Measurements from ENCODE around the gene FBXL2.

The FBXL2 gene

DNA sequence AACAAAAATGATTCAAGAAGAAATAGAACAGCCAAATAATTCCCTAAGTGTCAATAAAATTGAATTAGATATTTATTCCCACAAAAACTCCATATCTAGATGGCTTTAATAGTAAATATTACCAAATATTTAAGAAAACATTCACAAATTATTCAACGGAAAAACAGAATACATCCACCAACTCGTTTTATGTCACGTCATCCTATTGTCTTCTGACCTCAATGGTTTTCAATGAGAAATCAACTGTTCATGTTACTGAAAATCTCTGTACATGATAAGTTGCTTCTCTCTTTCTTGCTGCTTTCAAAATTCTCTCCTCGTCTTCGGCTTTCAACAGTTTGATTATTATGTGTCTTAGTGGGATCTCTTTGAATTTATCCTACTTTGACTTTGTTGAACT is 17.1 kb upstream of the FBXL2 start:
- H3K36me3 ChIP-seq (ENCODE audit: control insufficient read depth in 2 of 2, insufficient read depth in 1 of 2, low read length in 2 of 2), result no peaks in the 10 kb centered on the region
- POLR2A ChIA-PET, result no interaction called here
- CTCF ChIA-PET, result no interaction called here
- no peak overlapping the region for H3K4me3 ChIP-seq (ENCODE audit: low read depth, low read length)
- no peak for TF ChIP-seq ZNF623 (tag by site-specific recombination; IDR thresholded peaks at IDR 0.05)
- TF ChIP-seq ZNF354C (tag by site-specific recombination; IDR thresholded peaks at IDR 0.05; ENCODE audit: borderline replicate concordance, low read depth), result no peak
- no peaks in the 10 kb centered on the region for H3K9me3 ChIP-seq (ENCODE audit: control insufficient read depth, insufficient read depth, low read depth, low read length)
- no peaks in the 10 kb centered on the region for H3K4me1 ChIP-seq (ENCODE audit: control insufficient read depth, insufficient read depth, low read length)
- H3K27ac ChIP-seq (ENCODE audit: extremely low read depth, low read depth, low read length), result no peak overlapping the region

DNA sequence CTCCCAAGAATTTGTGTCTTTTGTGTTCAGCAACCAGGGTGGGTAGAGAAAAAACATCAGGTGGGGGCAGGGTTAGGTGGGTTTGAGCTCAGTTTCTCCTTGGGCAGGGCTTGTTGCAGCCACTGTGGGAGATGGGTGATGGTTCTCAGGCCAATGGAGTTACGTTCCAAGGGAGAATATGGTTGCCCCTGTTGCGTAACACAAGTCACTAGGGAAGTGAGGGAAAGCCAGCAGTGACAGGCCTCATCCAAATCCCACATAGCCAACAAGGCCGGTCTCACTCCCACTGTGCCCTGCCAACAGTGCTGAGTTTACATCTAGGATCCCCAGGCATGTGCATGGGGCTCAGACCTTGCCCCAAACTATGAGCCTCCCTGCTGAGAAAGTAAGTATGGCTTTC is 7.9 kb upstream of the FBXL2 start:
- CTCF ChIA-PET, result interaction anchor here (1.0 kb wide), 1 partner anchor 10 kb away, joined by 3 read pairs; no protein-coding TSS in a partner anchor
- H3K27ac ChIP-seq (ENCODE audit: extremely low read depth, low read depth, low read length), result no peak overlapping the region
- H3K36me3 ChIP-seq (ENCODE audit: control insufficient read depth in 2 of 2, insufficient read depth in 1 of 2, low read length in 2 of 2), result no peaks in the 10 kb centered on the region
- no peak overlapping the region for H3K4me3 ChIP-seq (ENCODE audit: low read depth, low read length)
- H3K4me1 ChIP-seq (ENCODE audit: control insufficient read depth, insufficient read depth, low read length), result no peaks in the 10 kb centered on the region
- POLR2A ChIA-PET, result no interaction called here
- H3K9me3 ChIP-seq (ENCODE audit: control insufficient read depth, insufficient read depth, low read depth, low read length), result no peaks in the 10 kb centered on the region
- TF ChIP-seq BCL11B (tag by site-specific recombination; IDR thresholded peaks at IDR 0.05; ENCODE audit: low read depth) (no peak), ZNF175 (tag by site-specific recombination; IDR thresholded peaks at IDR 0.05) (no peak), GLIS1 (tag by site-specific recombination; IDR thresholded peaks at IDR 0.05) (no peak), ZNF544 (tag by site-specific recombination; IDR thresholded peaks at IDR 0.05) (no peak), ZNF530 (tag by site-specific recombination; IDR thresholded peaks at IDR 0.05; ENCODE audit: low read depth) (no peak)
- TF ChIP-seq, protein P1, sequence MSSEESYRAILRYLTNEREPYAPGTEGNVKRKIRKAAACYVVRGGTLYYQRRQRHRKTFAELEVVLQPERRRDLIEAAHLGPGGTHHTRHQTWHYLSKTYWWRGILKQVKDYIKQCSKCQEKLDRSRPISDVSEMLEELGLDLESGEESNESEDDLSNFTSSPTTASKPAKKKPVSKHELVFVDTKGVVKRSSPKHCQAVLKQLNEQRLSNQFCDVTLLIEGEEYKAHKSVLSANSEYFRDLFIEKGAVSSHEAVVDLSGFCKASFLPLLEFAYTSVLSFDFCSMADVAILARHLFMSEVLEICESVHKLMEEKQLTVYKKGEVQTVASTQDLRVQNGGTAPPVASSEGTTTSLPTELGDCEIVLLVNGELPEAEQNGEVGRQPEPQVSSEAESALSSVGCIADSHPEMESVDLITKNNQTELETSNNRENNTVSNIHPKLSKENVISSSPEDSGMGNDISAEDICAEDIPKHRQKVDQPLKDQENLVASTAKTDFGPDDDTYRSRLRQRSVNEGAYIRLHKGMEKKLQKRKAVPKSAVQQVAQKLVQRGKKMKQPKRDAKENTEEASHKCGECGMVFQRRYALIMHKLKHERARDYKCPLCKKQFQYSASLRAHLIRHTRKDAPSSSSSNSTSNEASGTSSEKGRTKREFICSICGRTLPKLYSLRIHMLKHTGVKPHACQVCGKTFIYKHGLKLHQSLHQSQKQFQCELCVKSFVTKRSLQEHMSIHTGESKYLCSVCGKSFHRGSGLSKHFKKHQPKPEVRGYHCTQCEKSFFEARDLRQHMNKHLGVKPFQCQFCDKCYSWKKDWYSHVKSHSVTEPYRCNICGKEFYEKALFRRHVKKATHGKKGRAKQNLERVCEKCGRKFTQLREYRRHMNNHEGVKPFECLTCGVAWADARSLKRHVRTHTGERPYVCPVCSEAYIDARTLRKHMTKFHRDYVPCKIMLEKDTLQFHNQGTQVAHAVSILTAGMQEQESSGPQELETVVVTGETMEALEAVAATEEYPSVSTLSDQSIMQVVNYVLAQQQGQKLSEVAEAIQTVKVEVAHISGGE (tag by site-specific recombination; conservative IDR thresholded peaks at IDR 0.05; ENCODE audit: low read depth), result no peak

DNA sequence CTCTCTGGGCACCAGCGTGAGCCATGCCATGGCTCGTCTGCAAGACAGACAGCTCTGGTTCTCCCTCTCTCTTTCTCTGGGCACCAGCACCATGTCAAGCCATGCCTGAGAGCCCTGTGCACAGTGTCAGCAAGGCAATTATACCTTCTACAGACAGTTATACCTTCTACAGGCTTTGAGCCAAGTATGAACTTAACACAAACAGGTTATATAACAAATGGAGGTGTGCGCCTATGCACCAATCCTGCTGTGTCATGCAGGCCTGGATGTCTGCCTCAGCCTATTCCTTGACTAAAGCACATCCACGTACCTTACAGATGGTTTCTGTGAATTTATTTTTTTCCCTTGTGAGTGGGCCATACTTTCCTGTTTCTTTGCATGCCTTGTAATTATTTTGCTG is 5.9 kb upstream of the FBXL2 start:
- ChIA-PET CTCF (no interaction called here), POLR2A (no interaction called here)
- H3K36me3 ChIP-seq (ENCODE audit: control insufficient read depth in 2 of 2, insufficient read depth in 1 of 2, low read length in 2 of 2), result no peaks in the 10 kb centered on the region
- TF ChIP-seq BCL11A (tag by site-specific recombination; IDR thresholded peaks at IDR 0.05; ENCODE audit: low read depth), result no peak
- peak; percentile 29; the same call in 1 of the 2 replicates for TF ChIP-seq ZNF133 (tag by site-specific recombination; IDR thresholded peaks at IDR 0.05)
- TF ChIP-seq, protein P2, sequence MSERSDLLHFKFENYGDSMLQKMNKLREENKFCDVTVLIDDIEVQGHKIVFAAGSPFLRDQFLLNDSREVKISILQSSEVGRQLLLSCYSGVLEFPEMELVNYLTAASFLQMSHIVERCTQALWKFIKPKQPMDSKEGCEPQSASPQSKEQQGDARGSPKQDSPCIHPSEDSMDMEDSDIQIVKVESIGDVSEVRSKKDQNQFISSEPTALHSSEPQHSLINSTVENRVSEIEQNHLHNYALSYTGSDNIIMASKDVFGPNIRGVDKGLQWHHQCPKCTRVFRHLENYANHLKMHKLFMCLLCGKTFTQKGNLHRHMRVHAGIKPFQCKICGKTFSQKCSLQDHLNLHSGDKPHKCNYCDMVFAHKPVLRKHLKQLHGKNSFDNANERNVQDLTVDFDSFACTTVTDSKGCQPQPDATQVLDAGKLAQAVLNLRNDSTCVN (tag by site-specific recombination; optimal IDR thresholded peaks at IDR 0.05), result no peak
- TF ChIP-seq ZNF670 (tag by site-specific recombination; IDR thresholded peaks at IDR 0.05; ENCODE audit: low read depth), result no peak
- H3K27ac ChIP-seq (ENCODE audit: extremely low read depth, low read depth, low read length), result no peak overlapping the region
- H3K4me3 ChIP-seq (ENCODE audit: low read depth, low read length), result no peak overlapping the region
- no peaks in the 10 kb centered on the region for H3K9me3 ChIP-seq (ENCODE audit: control insufficient read depth, insufficient read depth, low read depth, low read length)
- H3K4me1 ChIP-seq (ENCODE audit: control insufficient read depth, insufficient read depth, low read length), result no peaks in the 10 kb centered on the region

DNA sequence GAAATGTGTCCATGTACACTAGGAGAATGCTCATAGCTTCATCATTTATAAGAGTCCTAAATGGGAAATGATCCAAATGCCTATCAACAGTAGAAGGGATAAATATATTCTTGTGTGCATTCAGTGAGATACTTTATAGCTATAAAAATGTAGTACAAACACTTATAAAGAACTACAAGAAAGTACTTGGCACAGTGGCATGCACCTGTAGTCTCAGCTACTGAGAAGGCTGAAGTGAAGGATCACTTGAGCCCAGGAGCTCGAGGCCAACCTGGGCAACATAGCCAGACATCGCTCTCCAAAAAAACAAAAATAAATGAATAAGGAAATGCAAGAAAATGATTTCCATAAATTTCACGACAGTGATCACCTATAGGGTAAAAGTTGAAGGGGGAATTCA is 3.6 kb upstream of the FBXL2 start:
- POLR2A ChIA-PET, result no interaction called here
- H3K9me3 ChIP-seq (ENCODE audit: control insufficient read depth, insufficient read depth, low read depth, low read length), result no peaks in the 10 kb centered on the region
- CTCF ChIA-PET, result no interaction called here
- no peaks in the 10 kb centered on the region for H3K36me3 ChIP-seq (ENCODE audit: control insufficient read depth in 2 of 2, insufficient read depth in 1 of 2, low read length in 2 of 2)
- no peak overlapping the region for H3K4me3 ChIP-seq (ENCODE audit: low read depth, low read length)
- no peaks in the 10 kb centered on the region for H3K4me1 ChIP-seq (ENCODE audit: control insufficient read depth, insufficient read depth, low read length)
- no peak overlapping the region for H3K27ac ChIP-seq (ENCODE audit: extremely low read depth, low read depth, low read length)
- TF ChIP-seq, protein P3, sequence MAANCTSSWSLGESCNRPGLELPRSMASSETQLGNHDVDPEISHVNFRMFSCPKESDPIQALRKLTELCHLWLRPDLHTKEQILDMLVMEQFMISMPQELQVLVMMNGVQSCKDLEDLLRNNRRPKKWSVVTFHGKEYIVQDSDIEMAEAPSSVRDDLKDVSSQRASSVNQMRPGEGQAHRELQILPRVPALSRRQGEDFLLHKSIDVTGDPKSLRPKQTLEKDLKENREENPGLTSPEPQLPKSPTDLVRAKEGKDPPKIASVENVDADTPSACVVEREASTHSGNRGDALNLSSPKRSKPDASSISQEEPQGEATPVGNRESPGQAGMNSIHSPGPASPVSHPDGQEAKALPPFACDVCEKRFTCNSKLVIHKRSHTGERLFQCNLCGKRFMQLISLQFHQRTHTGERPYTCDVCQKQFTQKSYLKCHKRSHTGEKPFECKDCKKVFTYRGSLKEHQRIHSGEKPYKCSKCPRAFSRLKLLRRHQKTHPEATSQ (tag by site-specific recombination; IDR thresholded peaks at IDR 0.05), result no peak
- TF ChIP-seq, protein P4, sequence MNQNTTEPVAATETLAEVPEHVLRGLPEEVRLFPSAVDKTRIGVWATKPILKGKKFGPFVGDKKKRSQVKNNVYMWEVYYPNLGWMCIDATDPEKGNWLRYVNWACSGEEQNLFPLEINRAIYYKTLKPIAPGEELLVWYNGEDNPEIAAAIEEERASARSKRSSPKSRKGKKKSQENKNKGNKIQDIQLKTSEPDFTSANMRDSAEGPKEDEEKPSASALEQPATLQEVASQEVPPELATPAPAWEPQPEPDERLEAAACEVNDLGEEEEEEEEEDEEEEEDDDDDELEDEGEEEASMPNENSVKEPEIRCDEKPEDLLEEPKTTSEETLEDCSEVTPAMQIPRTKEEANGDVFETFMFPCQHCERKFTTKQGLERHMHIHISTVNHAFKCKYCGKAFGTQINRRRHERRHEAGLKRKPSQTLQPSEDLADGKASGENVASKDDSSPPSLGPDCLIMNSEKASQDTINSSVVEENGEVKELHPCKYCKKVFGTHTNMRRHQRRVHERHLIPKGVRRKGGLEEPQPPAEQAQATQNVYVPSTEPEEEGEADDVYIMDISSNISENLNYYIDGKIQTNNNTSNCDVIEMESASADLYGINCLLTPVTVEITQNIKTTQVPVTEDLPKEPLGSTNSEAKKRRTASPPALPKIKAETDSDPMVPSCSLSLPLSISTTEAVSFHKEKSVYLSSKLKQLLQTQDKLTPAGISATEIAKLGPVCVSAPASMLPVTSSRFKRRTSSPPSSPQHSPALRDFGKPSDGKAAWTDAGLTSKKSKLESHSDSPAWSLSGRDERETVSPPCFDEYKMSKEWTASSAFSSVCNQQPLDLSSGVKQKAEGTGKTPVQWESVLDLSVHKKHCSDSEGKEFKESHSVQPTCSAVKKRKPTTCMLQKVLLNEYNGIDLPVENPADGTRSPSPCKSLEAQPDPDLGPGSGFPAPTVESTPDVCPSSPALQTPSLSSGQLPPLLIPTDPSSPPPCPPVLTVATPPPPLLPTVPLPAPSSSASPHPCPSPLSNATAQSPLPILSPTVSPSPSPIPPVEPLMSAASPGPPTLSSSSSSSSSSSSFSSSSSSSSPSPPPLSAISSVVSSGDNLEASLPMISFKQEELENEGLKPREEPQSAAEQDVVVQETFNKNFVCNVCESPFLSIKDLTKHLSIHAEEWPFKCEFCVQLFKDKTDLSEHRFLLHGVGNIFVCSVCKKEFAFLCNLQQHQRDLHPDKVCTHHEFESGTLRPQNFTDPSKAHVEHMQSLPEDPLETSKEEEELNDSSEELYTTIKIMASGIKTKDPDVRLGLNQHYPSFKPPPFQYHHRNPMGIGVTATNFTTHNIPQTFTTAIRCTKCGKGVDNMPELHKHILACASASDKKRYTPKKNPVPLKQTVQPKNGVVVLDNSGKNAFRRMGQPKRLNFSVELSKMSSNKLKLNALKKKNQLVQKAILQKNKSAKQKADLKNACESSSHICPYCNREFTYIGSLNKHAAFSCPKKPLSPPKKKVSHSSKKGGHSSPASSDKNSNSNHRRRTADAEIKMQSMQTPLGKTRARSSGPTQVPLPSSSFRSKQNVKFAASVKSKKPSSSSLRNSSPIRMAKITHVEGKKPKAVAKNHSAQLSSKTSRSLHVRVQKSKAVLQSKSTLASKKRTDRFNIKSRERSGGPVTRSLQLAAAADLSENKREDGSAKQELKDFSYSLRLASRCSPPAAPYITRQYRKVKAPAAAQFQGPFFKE (tag by site-specific recombination; IDR thresholded peaks at IDR 0.05; ENCODE audit: borderline replicate concordance), result no peak
